PC-9 (cell line): ENCODE results near the gene UIMC1. TPM values are rescaled to one million over a fixed set of nuclear protein-coding genes. Genes with fewer than 3 reads are reported as not detected.
"Not testable (repeated sequence)": the region's sequence is repeated elsewhere in the genome, so short reads cannot be mapped to it uniquely, and the experiment has no call there.

Experiments used
- BruUV-seq: library from RNA; stranded (reverse); fragments of 400-500 nt; replicated peaks from 2 replicates; lab custom pipeline; 2021; lab: Mats Ljungman, UMichigan
- CTCF ChIA-PET: fragments of 300-600 bp; sonication (Branson Sonifier 250); formaldehyde crosslinking; loops from one replicate; lab custom pipeline; 2022; ENCODE audit warnings: antibody characterized with exemption; lab: Charles Lee
- POLR2A ChIA-PET: fragments of 300-600 bp; sonication (Branson Sonifier 250); formaldehyde crosslinking; loops from one replicate; lab custom pipeline; 2022; ENCODE audit warnings: antibody characterized with exemption; ENCODE audit not compliant: unreplicated experiment; lab: Charles Lee
- DNase-seq, 2 experiments: peaks; one replicate each; pipeline versions ENCODE4 v3.0.0 to v3.0.0-alpha.2; 2015 to 2022; ENCODE audit warnings: mixed read lengths in 1 of 2
- H2AFZ ChIP-seq: fragments of 200-600 bp; sonication (generic); 2 replicates; pipeline ENCODE4 v1.8.1; 2017; ENCODE audit warnings: antibody characterized with exemption
- H3F3A ChIP-seq: fragments of 200-600 bp; sonication (generic); 2 replicates; pipeline ENCODE4 v1.8.1; 2017; ENCODE audit warnings: antibody characterized with exemption, mild to moderate bottlenecking, low read depth; ENCODE audit not compliant: insufficient read depth
- H3K27ac ChIP-seq: fragments of 200-600 bp; sonication (generic); 2 replicates; pipeline ENCODE4 v1.6.1; 2016; ENCODE audit warnings: mixed run types
- H3K27me3 ChIP-seq: fragments of 200-600 bp; sonication (generic); 2 replicates; pipeline ENCODE4 v1.6.1; 2016; ENCODE audit warnings: low read depth, mixed run types; ENCODE audit not compliant: insufficient read depth
- H3K36me3 ChIP-seq: fragments of 200-600 bp; sonication (generic); 2 replicates; pipeline ENCODE4 v1.6.1; 2016; ENCODE audit warnings: low read depth, mixed run types
- H3K4me1 ChIP-seq: fragments of 200-600 bp; sonication (generic); replicated peaks from 2 replicates; pipeline ENCODE4 v1.6.1; 2016; ENCODE audit warnings: mixed run types; ENCODE audit not compliant: insufficient read depth
- H3K4me2 ChIP-seq: fragments of 200-600 bp; sonication (generic); 2 replicates; pipeline ENCODE4 v1.6.1; 2017; ENCODE audit warnings: mixed run types
- H3K4me3 ChIP-seq: fragments of 200-600 bp; sonication (generic); 2 replicates; pipeline ENCODE4 v1.6.1; 2016; ENCODE audit warnings: mixed run types
- H3K79me2 ChIP-seq: fragments of 200-600 bp; sonication (generic); 2 replicates; pipeline ENCODE4 v1.6.1; 2017; ENCODE audit warnings: low read depth, mixed run types
- H3K9me2 ChIP-seq: fragments of 200-600 bp; sonication (generic); 2 replicates; pipeline ENCODE4 v1.8.1; 2017; ENCODE audit warnings: mild to moderate bottlenecking; ENCODE audit not compliant: insufficient read depth
- H3K9me3 ChIP-seq: fragments of 200-600 bp; sonication (generic); 2 replicates; pipeline ENCODE4 v1.8.1; 2016; ENCODE audit warnings: low read depth; ENCODE audit not compliant: insufficient read depth
- H4K20me1 ChIP-seq: fragments of 200-600 bp; sonication (generic); 2 replicates; pipeline ENCODE4 v1.8.1; 2017; ENCODE audit not compliant: insufficient read depth
- CTCF ChIP-seq: fragments of 200-600 bp; sonication (generic); conservative IDR thresholded peaks from 2 replicates; pipeline ENCODE4 v1.6.1; 2017; ENCODE audit warnings: mixed run types, antibody characterized with exemption, mild to moderate bottlenecking, moderate library complexity
- EZH2 ChIP-seq: fragments of 200-600 bp; sonication (generic); IDR thresholded peaks from 2 replicates; pipeline ENCODE4 v1.8.0; 2017; ENCODE audit warnings: antibody characterized with exemption, low read depth
- intact Hi-C: fragments of 100-400 bp; cut with micrococcal nuclease; formaldehyde crosslinking; loops from one replicate; pipeline ENCODE4 v1.10.0; 2022; ENCODE audit not compliant: unreplicated experiment
- total RNA-seq: library from RNA; stranded (reverse); gene quantifications from 2 replicates; pipeline ENCODE4 v1.2.3, GENCODE V29; 2021

The UIMC1 gene
- total RNA-seq, 1 experiment from 2014 or later = 48.3 TPM

- peaks cover 7% of the 10 kb centered on the region for H3K36me3 ChIP-seq
- BruUV-seq = no TSS peak
- H3K79me2 ChIP-seq = peaks cover 93% of the 10 kb centered on the region
- peak overlapping the region; percentile 56 for H3K4me2 ChIP-seq
- H3F3A ChIP-seq = peaks cover 57% of the 10 kb centered on the region
- no peaks in the 10 kb centered on the region for H3K27me3 ChIP-seq
- intact Hi-C loops = no loop called here
- no peak for DNase-seq
- POLR2A ChIA-PET = no interaction called here
- H3K4me1 ChIP-seq = peaks cover 26% of the 10 kb centered on the region
- H3K27ac ChIP-seq = peak overlapping the region; percentile 96
- no peak overlapping the region for H3K4me3 ChIP-seq
- H3K9me2 ChIP-seq = no peaks in the 10 kb centered on the region
- TF ChIP-seq EZH2 (no peak), CTCF (no peak)
- H3K9me3 ChIP-seq = peaks cover 5% of the 10 kb centered on the region
- H4K20me1 ChIP-seq = 0 out of 2 replicates have a peak, but pooled peaks cover 5% of the 10 kb centered on the region
- CTCF ChIA-PET = no interaction called here
- no peak overlapping the region for H2AFZ ChIP-seq
Measured at GRCh38 chr5:176995122-176995490, 11.5 kb downstream of the UIMC1 start.

- peaks cover 57% of the 10 kb centered on the region for H3F3A ChIP-seq
- H2AFZ ChIP-seq = no peak overlapping the region
- no peak overlapping the region for H3K4me3 ChIP-seq
- H3K9me3 ChIP-seq = peaks cover 5% of the 10 kb centered on the region
- no TSS peak for BruUV-seq
- intact Hi-C loops = no loop called here
- H3K27ac ChIP-seq = peak overlapping the region; percentile 96
- no peaks in the 10 kb centered on the region for H3K27me3 ChIP-seq
- POLR2A ChIA-PET = no interaction called here
- H3K4me2 ChIP-seq = peak overlapping the region; percentile 56
- no peak for TF ChIP-seq CTCF
- no peak for TF ChIP-seq EZH2
- CTCF ChIA-PET = no interaction called here
- H3K79me2 ChIP-seq = peaks cover 93% of the 10 kb centered on the region
- peak; percentile 40 to 94 for DNase-seq
- H3K9me2 ChIP-seq = no peaks in the 10 kb centered on the region
- peaks cover 9% of the 10 kb centered on the region for H3K36me3 ChIP-seq
- peaks cover 2% of the 10 kb centered on the region; the same call in 1 of the 2 replicates for H4K20me1 ChIP-seq
- peaks cover 26% of the 10 kb centered on the region for H3K4me1 ChIP-seq
Measured at GRCh38 chr5:176994460-176995121, 12.0 kb downstream of the UIMC1 start.

- H3K9me3 ChIP-seq, H3K4me3 ChIP-seq, BruUV-seq, H2AFZ ChIP-seq, POLR2A ChIA-PET, H3K4me2 ChIP-seq, DNase-seq, H3K27me3 ChIP-seq, H3K36me3 ChIP-seq, intact Hi-C loops, H3K9me2 ChIP-seq, H4K20me1 ChIP-seq: not testable (repeated sequence)
- CTCF ChIA-PET = interaction anchor here (0.7 kb wide), 1 partner anchor 12 kb away, joined by 11 read pairs; no protein-coding TSS in a partner anchor
- Histone ChIP-seq H3K4me1 (peaks cover 26% of the 10 kb centered on the region), H3F3A (peaks cover 49% of the 10 kb centered on the region), H3K79me2 (peaks cover 93% of the 10 kb centered on the region), H3K27ac (peak overlapping the region; percentile 96)
Measured at GRCh38 chr5:176993081-176993480, 13.5 kb downstream of the UIMC1 start.
